ENCODE data around the gene TIMP1.

DNA sequence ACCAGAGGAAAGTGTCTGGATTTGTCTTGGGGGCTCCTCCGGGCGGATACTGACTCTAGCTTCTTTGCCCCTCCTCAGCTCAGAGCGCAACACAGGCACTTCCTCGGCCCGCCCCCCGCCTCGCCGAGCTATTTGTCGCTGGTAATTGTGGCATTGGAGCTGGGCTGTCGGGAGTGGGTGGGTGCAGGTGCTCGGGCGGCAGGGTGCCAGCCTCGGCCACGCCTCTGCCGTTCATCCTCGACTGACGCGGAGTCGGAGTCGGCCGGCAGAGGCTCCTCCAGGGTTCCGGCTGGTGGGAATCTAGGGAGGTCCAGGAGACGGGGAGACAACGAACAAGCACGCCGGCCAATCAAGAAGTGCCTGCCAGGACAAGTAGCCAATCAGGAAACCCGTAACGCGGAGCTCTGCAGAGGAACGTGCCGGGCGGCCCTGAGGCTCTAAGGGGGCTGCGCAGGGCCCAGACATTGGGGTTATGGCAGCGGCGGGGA, 41.3 kb downstream of the TIMP1 start:
- TF ChIP-seq, protein P1, sequence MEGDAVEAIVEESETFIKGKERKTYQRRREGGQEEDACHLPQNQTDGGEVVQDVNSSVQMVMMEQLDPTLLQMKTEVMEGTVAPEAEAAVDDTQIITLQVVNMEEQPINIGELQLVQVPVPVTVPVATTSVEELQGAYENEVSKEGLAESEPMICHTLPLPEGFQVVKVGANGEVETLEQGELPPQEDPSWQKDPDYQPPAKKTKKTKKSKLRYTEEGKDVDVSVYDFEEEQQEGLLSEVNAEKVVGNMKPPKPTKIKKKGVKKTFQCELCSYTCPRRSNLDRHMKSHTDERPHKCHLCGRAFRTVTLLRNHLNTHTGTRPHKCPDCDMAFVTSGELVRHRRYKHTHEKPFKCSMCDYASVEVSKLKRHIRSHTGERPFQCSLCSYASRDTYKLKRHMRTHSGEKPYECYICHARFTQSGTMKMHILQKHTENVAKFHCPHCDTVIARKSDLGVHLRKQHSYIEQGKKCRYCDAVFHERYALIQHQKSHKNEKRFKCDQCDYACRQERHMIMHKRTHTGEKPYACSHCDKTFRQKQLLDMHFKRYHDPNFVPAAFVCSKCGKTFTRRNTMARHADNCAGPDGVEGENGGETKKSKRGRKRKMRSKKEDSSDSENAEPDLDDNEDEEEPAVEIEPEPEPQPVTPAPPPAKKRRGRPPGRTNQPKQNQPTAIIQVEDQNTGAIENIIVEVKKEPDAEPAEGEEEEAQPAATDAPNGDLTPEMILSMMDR (IDR thresholded peaks at IDR 0.05), result no peak
- no peak for TF ChIP-seq POLR2A (IDR thresholded peaks at IDR 0.05)
